Kidney (tissue), 14 donors: ENCODE measurements around the gene ALG1L2. TPM values are rescaled to one million over a fixed set of nuclear protein-coding genes. Genes with fewer than 3 reads are reported as not detected.
"Not testable (repeated sequence)": the region's sequence is repeated elsewhere in the genome, so short reads cannot be mapped to it uniquely, and the experiment has no call there.

Experiments used
- DNase-seq, 5 donors: peaks; one replicate each; pipeline ENCODE4 v3.0.0-alpha.2; 2013 to 2020
- FAIRE-seq: peaks from 2 replicates; lab custom pipeline; 2012; peaks lifted over from hg19 to GRCh38; lab: Jason Lieb, UNC
- H3K27ac ChIP-seq, 2 donors: one replicate each; pipeline ENCODE4 v1.7.0; 2013; ENCODE audit warnings: low read depth in 2 of 2, low read length in 2 of 2, inconsistent platforms in 1 of 2
- H3K27me3 ChIP-seq: one replicate; pipeline ENCODE4 v1.7.1; 2013; ENCODE audit warnings: low read length, inconsistent platforms; ENCODE audit not compliant: control insufficient read depth, insufficient read depth
- H3K36me3 ChIP-seq, 3 donors: one replicate each; pipeline versions ENCODE4 v1.7.0 to v1.7.1; 2013; ENCODE audit warnings: low read length in 3 of 3, control low read depth in 1 of 3, inconsistent platforms in 1 of 3; ENCODE audit not compliant: insufficient read depth in 3 of 3, control insufficient read depth in 2 of 3
- H3K4me1 ChIP-seq, 3 donors: one replicate each; pipeline versions ENCODE4 v1.7.0 to v1.7.1; 2013; ENCODE audit warnings: low read length in 3 of 3, inconsistent platforms in 1 of 3, low read depth in 1 of 3; ENCODE audit not compliant: control insufficient read depth in 2 of 3, insufficient read depth in 2 of 3
- H3K4me3 ChIP-seq, 3 donors: one replicate each; pipeline versions ENCODE4 v1.7.0 to v1.8.1; 2013; ENCODE audit warnings: low read length in 3 of 3, control low read depth in 1 of 3, inconsistent platforms in 1 of 3
- H3K9ac ChIP-seq, 3 donors: one replicate each; pipeline versions ENCODE4 v1.7.0 to v1.7.1; 2013; ENCODE audit warnings: low read length in 3 of 3, control low read depth in 1 of 3, inconsistent platforms in 1 of 3
- H3K9me3 ChIP-seq, 3 donors: one replicate each; pipeline versions ENCODE4 v1.7.0 to v1.7.1; 2013; ENCODE audit warnings: low read length in 3 of 3, control low read depth in 1 of 3, inconsistent platforms in 1 of 3; ENCODE audit not compliant: control insufficient read depth in 2 of 3, insufficient read depth in 1 of 3
- intact Hi-C: fragments of 100-400 bp; cut with DNase I; formaldehyde crosslinking; loops from one replicate; pipeline ENCODE4 v1.11.1; 2022
- polyA plus RNA-seq: library from polyadenylated mRNA; stranded (reverse); fragments of 350-450 nt; fragmentation: Illumina TruSeq; extraction: RNeasy Lipid Tissue Mini Kit (QIAGEN cat#74804); gene quantifications from one replicate; pipeline ENCODE4 v1.2.3, GENCODE V29; 2014; ENCODE audit warnings: low read depth, low replicate concordance; ENCODE audit not compliant: insufficient read depth
- total RNA-seq: library from RNA; stranded (reverse); fragmentation: NEBNext Ultra II Directional; extraction: Animal tissue kit (Norgen Biotek cat#: 25700); gene quantifications from one replicate; pipeline ENCODE4 v1.2.1, GENCODE V29; 2021
- TF ChIP-seq, protein P1 (sequence below): IDR thresholded peaks from 3 replicates; pipeline ENCODE4 v1.5.1; 2012; ENCODE audit warnings: mild to moderate bottlenecking, moderate library complexity, borderline replicate concordance; ENCODE audit not compliant: insufficient read depth; ENCODE audit errors: extremely low read depth
- donor health status: control.
- donor health status: control.
- donor health status: control.
- donor health status: control.
- donor health status: control.
- donor health status: DM: yes; HTN: yes; CAD: no.
- donor health status: Normal renal cell carcinoma (clear cell type).

The ALG1L2 gene
- total and polyA plus RNA-seq, 2 donors from 2014 or later, result 0.82 TPM; not detected in 1

DNA sequence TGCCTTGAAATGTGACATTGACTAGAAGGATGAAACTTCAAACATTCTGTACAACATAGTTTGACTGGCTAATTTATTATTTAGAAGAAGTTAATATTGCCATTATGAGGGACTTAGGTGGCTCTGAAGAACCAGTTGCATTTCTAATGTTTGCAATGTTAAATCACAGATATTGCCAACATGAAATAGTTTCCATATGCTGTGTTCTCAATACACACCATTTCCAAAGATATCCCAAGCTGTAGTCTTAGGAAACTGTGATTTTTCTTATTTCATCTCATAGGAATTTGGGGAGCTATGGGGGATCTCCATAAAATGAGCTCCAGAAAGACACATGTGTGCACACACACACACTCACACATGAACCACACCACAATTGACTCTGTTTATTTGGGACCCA, 36.3 kb downstream of the ALG1L2 start:
- no peaks in the 10 kb centered on the region for H3K9me3 ChIP-seq
- TF ChIP-seq, protein P1, sequence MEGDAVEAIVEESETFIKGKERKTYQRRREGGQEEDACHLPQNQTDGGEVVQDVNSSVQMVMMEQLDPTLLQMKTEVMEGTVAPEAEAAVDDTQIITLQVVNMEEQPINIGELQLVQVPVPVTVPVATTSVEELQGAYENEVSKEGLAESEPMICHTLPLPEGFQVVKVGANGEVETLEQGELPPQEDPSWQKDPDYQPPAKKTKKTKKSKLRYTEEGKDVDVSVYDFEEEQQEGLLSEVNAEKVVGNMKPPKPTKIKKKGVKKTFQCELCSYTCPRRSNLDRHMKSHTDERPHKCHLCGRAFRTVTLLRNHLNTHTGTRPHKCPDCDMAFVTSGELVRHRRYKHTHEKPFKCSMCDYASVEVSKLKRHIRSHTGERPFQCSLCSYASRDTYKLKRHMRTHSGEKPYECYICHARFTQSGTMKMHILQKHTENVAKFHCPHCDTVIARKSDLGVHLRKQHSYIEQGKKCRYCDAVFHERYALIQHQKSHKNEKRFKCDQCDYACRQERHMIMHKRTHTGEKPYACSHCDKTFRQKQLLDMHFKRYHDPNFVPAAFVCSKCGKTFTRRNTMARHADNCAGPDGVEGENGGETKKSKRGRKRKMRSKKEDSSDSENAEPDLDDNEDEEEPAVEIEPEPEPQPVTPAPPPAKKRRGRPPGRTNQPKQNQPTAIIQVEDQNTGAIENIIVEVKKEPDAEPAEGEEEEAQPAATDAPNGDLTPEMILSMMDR, result no peak
- no peaks in the 10 kb centered on the region for H3K4me1 ChIP-seq
- no peaks in the 10 kb centered on the region for H3K27me3 ChIP-seq
- no peak overlapping the region for H3K27ac ChIP-seq
- intact Hi-C loops, result no loop called here
- no peak overlapping the region for H3K9ac ChIP-seq
- no peak overlapping the region for H3K4me3 ChIP-seq
- no peak for FAIRE-seq
- no peak for DNase-seq
- H3K36me3 ChIP-seq, result no peaks in the 10 kb centered on the region

GRCh38 chr3:130119824-130120223, 38.2 kb downstream of the ALG1L2 start:
- H3K4me3 ChIP-seq, H3K9me3 ChIP-seq, intact Hi-C loops, H3K36me3 ChIP-seq, H3K27ac ChIP-seq, H3K9ac ChIP-seq, H3K4me1 ChIP-seq, H3K27me3 ChIP-seq, FAIRE-seq, DNase-seq: not testable (repeated sequence)

- H3K36me3 ChIP-seq, DNase-seq, H3K4me1 ChIP-seq, H3K27ac ChIP-seq, H3K4me3 ChIP-seq, FAIRE-seq, H3K27me3 ChIP-seq, intact Hi-C loops, H3K9ac ChIP-seq, H3K9me3 ChIP-seq: not testable (repeated sequence)
Measured at GRCh38 chr3:130120291-130120690, 38.7 kb downstream of the ALG1L2 start.

GRCh38 chr3:130122891-130123775, 41.5 kb downstream of the ALG1L2 start:
- H3K27me3 ChIP-seq, H3K9me3 ChIP-seq, FAIRE-seq, intact Hi-C loops, H3K27ac ChIP-seq, H3K4me1 ChIP-seq, H3K4me3 ChIP-seq, H3K36me3 ChIP-seq, H3K9ac ChIP-seq: not testable (repeated sequence)
- DNase-seq, result peak in 1 of 5 donors; percentile 53

DNA sequence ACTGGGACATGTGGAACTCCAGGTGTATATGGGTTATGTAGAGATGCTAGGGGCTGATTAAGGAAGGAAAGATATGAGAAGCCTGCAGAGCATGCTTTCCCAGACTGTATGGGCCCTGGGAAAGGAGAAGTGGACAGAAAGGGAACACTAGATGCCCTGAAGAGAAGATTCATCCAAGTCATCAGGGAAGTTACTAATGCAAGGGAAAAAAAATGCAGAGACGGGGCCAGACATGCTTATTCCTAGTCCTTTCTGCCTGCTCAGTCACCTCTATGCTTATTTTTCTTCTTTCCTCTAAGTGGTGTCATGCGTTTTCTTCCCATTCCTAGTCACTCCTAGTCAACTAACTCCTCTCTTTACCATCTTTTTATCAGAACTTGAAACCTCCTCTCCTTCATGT, 43.8 kb downstream of the ALG1L2 start:
- intact Hi-C loops, result not testable (repeated sequence)

GRCh38 chr3:130136337-130136736, 54.7 kb downstream of the ALG1L2 start:
- FAIRE-seq, intact Hi-C loops, H3K4me1 ChIP-seq, DNase-seq, H3K9me3 ChIP-seq, H3K27ac ChIP-seq, H3K9ac ChIP-seq, H3K4me3 ChIP-seq, H3K36me3 ChIP-seq, H3K27me3 ChIP-seq: not testable (repeated sequence)

More for the DNA sequence above, 43.8 kb downstream of the ALG1L2 start:
- H3K27ac ChIP-seq, DNase-seq, H3K9ac ChIP-seq, H3K4me3 ChIP-seq, H3K27me3 ChIP-seq, FAIRE-seq, H3K4me1 ChIP-seq, H3K9me3 ChIP-seq, H3K36me3 ChIP-seq: not testable (repeated sequence)

GRCh38 chr3:130137685-130138084, 56.1 kb downstream of the ALG1L2 start:
- DNase-seq, H3K27ac ChIP-seq, intact Hi-C loops, H3K36me3 ChIP-seq, H3K4me1 ChIP-seq, H3K9ac ChIP-seq, H3K9me3 ChIP-seq, H3K27me3 ChIP-seq, FAIRE-seq, H3K4me3 ChIP-seq: not testable (repeated sequence)
